Hematopoietic multipotent progenitor cell treated with erythropoietin and hydrocortisone succinate and interleukin-3 and kit ligand, for 6 days (in vitro differentiated cells): ENCODE data around the gene XXYLT1.
A peak's percentile ranks its signal among the peaks of the same experiment; 100 is the strongest.

Experiments used
- DNase-seq: peaks from one replicate; pipeline ENCODE4 v3.0.0-alpha.2; 2015

The XXYLT1 gene

GRCh38 chr3:195149292-195150030 lies 121.5 kb downstream of the XXYLT1 start:
- peak; percentile 71 for DNase-seq

GRCh38 chr3:195148549-195148948 lies 122.4 kb downstream of the XXYLT1 start:
- peak; percentile 54 for DNase-seq

GRCh38 chr3:195147649-195148080 lies 123.3 kb downstream of the XXYLT1 start:
- DNase-seq, result peak; percentile 76

- no peak for DNase-seq
Measured at GRCh38 chr3:195146131-195146530, 124.8 kb downstream of the XXYLT1 start.

GRCh38 chr3:195145579-195145978 lies 125.4 kb downstream of the XXYLT1 start:
- DNase-seq, result no peak

GRCh38 chr3:195143221-195143620 lies 127.7 kb downstream of the XXYLT1 start:
- no peak for DNase-seq

GRCh38 chr3:195142519-195142918 lies 128.4 kb downstream of the XXYLT1 start:
- no peak for DNase-seq

GRCh38 chr3:195140816-195141793 lies 129.9 kb downstream of the XXYLT1 start:
- DNase-seq, result peak; percentile 75

- no peak for DNase-seq
Measured at GRCh38 chr3:195140410-195140809, 130.5 kb downstream of the XXYLT1 start.

GRCh38 chr3:195139876-195140240 lies 131.1 kb downstream of the XXYLT1 start:
- no peak for DNase-seq

- DNase-seq, result no peak
Measured at GRCh38 chr3:195139091-195139875, 131.7 kb downstream of the XXYLT1 start.

- no peak for DNase-seq
Measured at GRCh38 chr3:195137638-195138588, 133.0 kb downstream of the XXYLT1 start.

GRCh38 chr3:195135917-195136316 lies 135.0 kb downstream of the XXYLT1 start:
- DNase-seq, result no peak

- DNase-seq, result no peak
Measured at GRCh38 chr3:195134431-195134830, 136.5 kb downstream of the XXYLT1 start.

GRCh38 chr3:195133462-195133861 lies 137.5 kb downstream of the XXYLT1 start:
- DNase-seq, result no peak

GRCh38 chr3:195133013-195133412 lies 137.9 kb downstream of the XXYLT1 start:
- no peak for DNase-seq

GRCh38 chr3:195131176-195131575 lies 139.8 kb downstream of the XXYLT1 start:
- DNase-seq, result no peak

- DNase-seq, result no peak
Measured at GRCh38 chr3:195129644-195130492, 141.1 kb downstream of the XXYLT1 start.

GRCh38 chr3:195129072-195129643 lies 141.8 kb downstream of the XXYLT1 start:
- DNase-seq, result no peak
